ENCODE data around the gene PHKA2. TPM values are rescaled to one million over a fixed set of nuclear protein-coding genes. Genes with fewer than 3 reads are reported as not detected.

The PHKA2 gene
- total RNA-seq, 1 experiment from 2014 or later: 43.0 TPM

- H3K36me3 Mint-ChIP-seq (ENCODE audit: insufficient read depth, unreplicated experiment): peaks cover 24% of the 10 kb centered on the region
- Histone ChIP-seq H3K36me3 (ENCODE audit: control insufficient read depth, insufficient read depth, low read length) (no peaks in the 10 kb centered on the region), H3K4me1 (no peaks in the 10 kb centered on the region), H3K9me3 (no peaks in the 10 kb centered on the region), H3K4me3 (ENCODE audit: low read depth, low read length) (no peak overlapping the region), H3K27me3 (replicated peaks; ENCODE audit: control insufficient read depth, insufficient read depth, low read length) (no peaks in the 10 kb centered on the region)
- TF ChIP-seq CTCF (IDR thresholded peaks at IDR 0.05; ENCODE audit: insufficient read depth in 1 of 2, low read depth in 1 of 2, low read length in 1 of 2, severe bottlenecking in 1 of 2, unreplicated experiment in 1 of 2): no peak
- H3K27ac Mint-ChIP-seq (ENCODE audit: unreplicated experiment): no peak overlapping the region
- no peaks in the 10 kb centered on the region for H3K27me3 Mint-ChIP-seq (ENCODE audit: insufficient read depth, unreplicated experiment)
- no peaks in the 10 kb centered on the region for H3K9me3 Mint-ChIP-seq (ENCODE audit: unreplicated experiment)
- no TSS peak for BruUV-seq (replicated peaks)
- no peaks in the 10 kb centered on the region for H3K4me1 Mint-ChIP-seq (ENCODE audit: low read depth, unreplicated experiment)
- no peak for DNase-seq
- ChIA-PET POLR2A (no interaction called here), CTCF (no interaction called here)
- intact Hi-C loops (cut with micrococcal nuclease; ENCODE audit: unreplicated experiment): no loop called here
- H3K4me3 Mint-ChIP-seq (ENCODE audit: unreplicated experiment): no peak overlapping the region
Measured at GRCh38 chrX:18924507-18925088, 59.3 kb downstream of the PHKA2 start.

- no peak overlapping the region for H3K4me3 Mint-ChIP-seq (ENCODE audit: unreplicated experiment)
- peaks cover 28% of the 10 kb centered on the region for H3K36me3 Mint-ChIP-seq (ENCODE audit: insufficient read depth, unreplicated experiment)
- Histone ChIP-seq H3K4me3 (ENCODE audit: low read depth, low read length) (no peak overlapping the region), H3K9me3 (no peaks in the 10 kb centered on the region), H3K4me1 (no peaks in the 10 kb centered on the region), H3K36me3 (ENCODE audit: control insufficient read depth, insufficient read depth, low read length) (no peaks in the 10 kb centered on the region; the same call in 1 of the 2 replicates), H3K27me3 (replicated peaks; ENCODE audit: control insufficient read depth, insufficient read depth, low read length) (no peaks in the 10 kb centered on the region)
- no peak for DNase-seq
- intact Hi-C loops (cut with micrococcal nuclease; ENCODE audit: unreplicated experiment): no loop called here
- H3K27me3 Mint-ChIP-seq (ENCODE audit: insufficient read depth, unreplicated experiment): no peaks in the 10 kb centered on the region
- peaks cover 11% of the 10 kb centered on the region for H3K9me3 Mint-ChIP-seq (ENCODE audit: unreplicated experiment)
- no TSS peak for BruUV-seq (replicated peaks)
- no peaks in the 10 kb centered on the region for H3K4me1 Mint-ChIP-seq (ENCODE audit: low read depth, unreplicated experiment)
- H3K27ac Mint-ChIP-seq (ENCODE audit: unreplicated experiment): no peak overlapping the region
- ChIA-PET POLR2A (no interaction called here), CTCF (no interaction called here)
- no peak for TF ChIP-seq CTCF (IDR thresholded peaks at IDR 0.05; ENCODE audit: insufficient read depth in 1 of 2, low read depth in 1 of 2, low read length in 1 of 2, severe bottlenecking in 1 of 2, unreplicated experiment in 1 of 2)
Measured at GRCh38 chrX:18920566-18920965, 63.3 kb downstream of the PHKA2 start.

- no peak for DNase-seq
- POLR2A ChIA-PET: no interaction called here
- Histone ChIP-seq H3K4me1 (no peaks in the 10 kb centered on the region), H3K27me3 (replicated peaks; ENCODE audit: control insufficient read depth, insufficient read depth, low read length) (no peaks in the 10 kb centered on the region), H3K36me3 (ENCODE audit: control insufficient read depth, insufficient read depth, low read length) (no peaks in the 10 kb centered on the region; the same call in 1 of the 2 replicates), H3K9me3 (no peaks in the 10 kb centered on the region), H3K4me3 (ENCODE audit: low read depth, low read length) (no peak overlapping the region)
- no peaks in the 10 kb centered on the region for H3K4me1 Mint-ChIP-seq (ENCODE audit: low read depth, unreplicated experiment)
- no TSS peak for BruUV-seq (replicated peaks)
- TF ChIP-seq CTCF (IDR thresholded peaks at IDR 0.05; ENCODE audit: insufficient read depth in 1 of 2, low read depth in 1 of 2, low read length in 1 of 2, severe bottlenecking in 1 of 2, unreplicated experiment in 1 of 2): no peak
- H3K27me3 Mint-ChIP-seq (ENCODE audit: insufficient read depth, unreplicated experiment): no peaks in the 10 kb centered on the region
- no peak overlapping the region for H3K4me3 Mint-ChIP-seq (ENCODE audit: unreplicated experiment)
- no peak overlapping the region for H3K27ac Mint-ChIP-seq (ENCODE audit: unreplicated experiment)
- CTCF ChIA-PET: no interaction called here
- H3K36me3 Mint-ChIP-seq (ENCODE audit: insufficient read depth, unreplicated experiment): peaks cover 31% of the 10 kb centered on the region
- intact Hi-C loops (cut with micrococcal nuclease; ENCODE audit: unreplicated experiment): no loop called here
- H3K9me3 Mint-ChIP-seq (ENCODE audit: unreplicated experiment): peaks cover 11% of the 10 kb centered on the region
Measured at GRCh38 chrX:18920079-18920478, 63.8 kb downstream of the PHKA2 start.
